ENCODE results near the gene SCUBE1.
A peak's percentile ranks its signal among the peaks of the same experiment; 100 is the strongest.

SCUBE1 gene

GRCh38 chr22:43310798-43311197, 32.4 kb downstream of the SCUBE1 start:
- no peak overlapping the region for H4K12ac ChIP-seq (ENCODE audit: low read depth, low read length)
- no peak overlapping the region for H3K23ac ChIP-seq (ENCODE audit: low read length)
- H3K9ac ChIP-seq (ENCODE audit: low read length): no peak overlapping the region
- no peak overlapping the region for H2BK12ac ChIP-seq (ENCODE audit: low read length)
- H2AK5ac ChIP-seq (ENCODE audit: low read length): no peak overlapping the region
- H4K91ac ChIP-seq (ENCODE audit: low read depth, low read length): no peak overlapping the region
- no peak overlapping the region for H3K4ac ChIP-seq (ENCODE audit: low read depth, low read length)
- H3K18ac ChIP-seq (ENCODE audit: low read length): no peak overlapping the region
- no peaks in the 10 kb centered on the region for H3K79me1 ChIP-seq (ENCODE audit: low read length)
- H3K27me3 ChIP-seq (ENCODE audit: insufficient read depth, low read length): no peaks in the 10 kb centered on the region
- peaks cover 3% of the 10 kb centered on the region for H3K9me3 ChIP-seq (ENCODE audit: insufficient read depth, low read depth, low read length)
- H3K14ac ChIP-seq (ENCODE audit: low read length): no peak overlapping the region
- H3K27ac ChIP-seq (ENCODE audit: low read depth, low read length): no peak overlapping the region
- H3K79me2 ChIP-seq (ENCODE audit: control insufficient read depth, insufficient read depth, low read length, poor library complexity): no peaks in the 10 kb centered on the region
- H3K36me3 ChIP-seq (ENCODE audit: control insufficient read depth in 1 of 2, insufficient read depth in 2 of 2, low read length in 2 of 2): no peaks in the 10 kb centered on the region
- H3K4me2 ChIP-seq (ENCODE audit: low read length): no peak overlapping the region
- no peak overlapping the region for H2AFZ ChIP-seq (ENCODE audit: insufficient read depth, low read length, poor library complexity)
- H2BK120ac ChIP-seq (ENCODE audit: insufficient read depth, low read length, poor library complexity): no peak overlapping the region
- no peak overlapping the region for H2BK5ac ChIP-seq (ENCODE audit: low read depth, low read length, poor library complexity)
- DNase-seq: no peak
- H3K4me1 ChIP-seq (ENCODE audit: control insufficient read depth in 1 of 2, insufficient read depth in 2 of 2, low read length in 2 of 2): peaks cover 0 to 8% of the 10 kb centered on the region in 2 experiments
- WGBS (ENCODE audit: extremely low coverage, insufficient coverage, insufficient read length): no CpG with 5 or more reads among the region's 1 CpG
- no peak overlapping the region for H3K4me3 ChIP-seq (ENCODE audit: low read depth, low read length)
- no peak overlapping the region for H4K8ac ChIP-seq (ENCODE audit: low read depth, low read length)

- peak in 1 of 2 donors; percentile 30 for DNase-seq
- Histone ChIP-seq H4K12ac (ENCODE audit: low read depth, low read length) (no peak overlapping the region), H3K4me3 (ENCODE audit: low read depth, low read length) (no peak overlapping the region), H3K4ac (ENCODE audit: low read depth, low read length) (no peak overlapping the region), H3K9ac (ENCODE audit: low read length) (no peak overlapping the region), H3K9me3 (ENCODE audit: insufficient read depth, low read depth, low read length) (peaks cover 3% of the 10 kb centered on the region), H2AK5ac (ENCODE audit: low read length) (no peak overlapping the region), H4K8ac (ENCODE audit: low read depth, low read length) (no peak overlapping the region), H2BK5ac (ENCODE audit: low read depth, low read length, poor library complexity) (no peak overlapping the region), H3K4me2 (ENCODE audit: low read length) (no peak overlapping the region), H3K27me3 (ENCODE audit: insufficient read depth, low read length) (no peaks in the 10 kb centered on the region), H3K79me1 (ENCODE audit: low read length) (no peaks in the 10 kb centered on the region), H3K36me3 (ENCODE audit: control insufficient read depth in 1 of 2, insufficient read depth in 2 of 2, low read length in 2 of 2) (no peaks in the 10 kb centered on the region), H3K79me2 (ENCODE audit: control insufficient read depth, insufficient read depth, low read length, poor library complexity) (no peaks in the 10 kb centered on the region), H3K27ac (ENCODE audit: low read depth, low read length) (no peak overlapping the region), H2BK12ac (ENCODE audit: low read length) (no peak overlapping the region), H2AFZ (ENCODE audit: insufficient read depth, low read length, poor library complexity) (no peak overlapping the region), H4K91ac (ENCODE audit: low read depth, low read length) (no peak overlapping the region), H3K4me1 (ENCODE audit: control insufficient read depth in 1 of 2, insufficient read depth in 2 of 2, low read length in 2 of 2) (peaks cover 0 to 8% of the 10 kb centered on the region in 2 experiments), H3K23ac (ENCODE audit: low read length) (no peak overlapping the region), H3K18ac (ENCODE audit: low read length) (no peak overlapping the region), H2BK120ac (ENCODE audit: insufficient read depth, low read length, poor library complexity) (no peak overlapping the region), H3K14ac (ENCODE audit: low read length) (no peak overlapping the region)
- WGBS (ENCODE audit: extremely low coverage, insufficient coverage, insufficient read length): no CpG with 5 or more reads among the region's 5 CpGs
These were observed 32.9 kb downstream of the SCUBE1 start for GRCh38 chr22:43310311-43310710.

- Histone ChIP-seq H3K27ac (ENCODE audit: low read depth, low read length) (no peak overlapping the region), H3K27me3 (ENCODE audit: insufficient read depth, low read length) (no peaks in the 10 kb centered on the region), H3K23ac (ENCODE audit: low read length) (no peak overlapping the region), H3K14ac (ENCODE audit: low read length) (no peak overlapping the region), H3K36me3 (ENCODE audit: control insufficient read depth in 1 of 2, insufficient read depth in 2 of 2, low read length in 2 of 2) (no peaks in the 10 kb centered on the region), H3K79me1 (ENCODE audit: low read length) (no peaks in the 10 kb centered on the region), H3K18ac (ENCODE audit: low read length) (no peak overlapping the region), H4K91ac (ENCODE audit: low read depth, low read length) (no peak overlapping the region), H2BK12ac (ENCODE audit: low read length) (no peak overlapping the region), H2AFZ (ENCODE audit: insufficient read depth, low read length, poor library complexity) (no peak overlapping the region), H3K9me3 (ENCODE audit: insufficient read depth, low read depth, low read length) (no peaks in the 10 kb centered on the region), H3K4me1 (ENCODE audit: control insufficient read depth in 1 of 2, insufficient read depth in 2 of 2, low read length in 2 of 2) (peaks cover 0 to under 1% of the 10 kb centered on the region in 2 experiments), H2AK5ac (ENCODE audit: low read length) (no peak overlapping the region), H3K4me3 (ENCODE audit: low read depth, low read length) (no peak overlapping the region), H3K4ac (ENCODE audit: low read depth, low read length) (no peak overlapping the region), H2BK5ac (ENCODE audit: low read depth, low read length, poor library complexity) (no peak overlapping the region), H3K9ac (ENCODE audit: low read length) (no peak overlapping the region), H4K12ac (ENCODE audit: low read depth, low read length) (no peak overlapping the region), H2BK120ac (ENCODE audit: insufficient read depth, low read length, poor library complexity) (no peak overlapping the region), H3K4me2 (ENCODE audit: low read length) (no peak overlapping the region), H3K79me2 (ENCODE audit: control insufficient read depth, insufficient read depth, low read length, poor library complexity) (no peaks in the 10 kb centered on the region), H4K8ac (ENCODE audit: low read depth, low read length) (no peak overlapping the region)
- DNase-seq: no peak
- WGBS (ENCODE audit: extremely low coverage, insufficient coverage, insufficient read length): no CpG with 5 or more reads among the region's 10 CpGs
These were observed 34.3 kb downstream of the SCUBE1 start for GRCh38 chr22:43308836-43309235.

- no peak overlapping the region for H2BK5ac ChIP-seq (ENCODE audit: low read depth, low read length, poor library complexity)
- no peak overlapping the region for H3K9ac ChIP-seq (ENCODE audit: low read length)
- H3K79me2 ChIP-seq (ENCODE audit: control insufficient read depth, insufficient read depth, low read length, poor library complexity): no peaks in the 10 kb centered on the region
- no peak overlapping the region for H2AK5ac ChIP-seq (ENCODE audit: low read length)
- no peak overlapping the region for H2AFZ ChIP-seq (ENCODE audit: insufficient read depth, low read length, poor library complexity)
- no peak overlapping the region for H4K8ac ChIP-seq (ENCODE audit: low read depth, low read length)
- no peak overlapping the region for H3K18ac ChIP-seq (ENCODE audit: low read length)
- no peak overlapping the region for H3K23ac ChIP-seq (ENCODE audit: low read length)
- H4K91ac ChIP-seq (ENCODE audit: low read depth, low read length): no peak overlapping the region
- H3K9me3 ChIP-seq (ENCODE audit: insufficient read depth, low read depth, low read length): no peaks in the 10 kb centered on the region
- H3K27ac ChIP-seq (ENCODE audit: low read depth, low read length): no peak overlapping the region
- no peaks in the 10 kb centered on the region for H3K4me1 ChIP-seq (ENCODE audit: control insufficient read depth in 1 of 2, insufficient read depth in 2 of 2, low read length in 2 of 2)
- WGBS (ENCODE audit: extremely low coverage, insufficient coverage, insufficient read length): no CpG with 5 or more reads among the region's 21 CpGs
- H3K36me3 ChIP-seq (ENCODE audit: control insufficient read depth in 1 of 2, insufficient read depth in 2 of 2, low read length in 2 of 2): no peaks in the 10 kb centered on the region
- H2BK12ac ChIP-seq (ENCODE audit: low read length): no peak overlapping the region
- H4K12ac ChIP-seq (ENCODE audit: low read depth, low read length): no peak overlapping the region
- no peaks in the 10 kb centered on the region for H3K27me3 ChIP-seq (ENCODE audit: insufficient read depth, low read length)
- H3K79me1 ChIP-seq (ENCODE audit: low read length): no peaks in the 10 kb centered on the region
- H3K4ac ChIP-seq (ENCODE audit: low read depth, low read length): no peak overlapping the region
- DNase-seq: no peak
- H2BK120ac ChIP-seq (ENCODE audit: insufficient read depth, low read length, poor library complexity): no peak overlapping the region
- no peak overlapping the region for H3K4me3 ChIP-seq (ENCODE audit: low read depth, low read length)
- no peak overlapping the region for H3K4me2 ChIP-seq (ENCODE audit: low read length)
- H3K14ac ChIP-seq (ENCODE audit: low read length): no peak overlapping the region
These were observed 34.9 kb downstream of the SCUBE1 start for GRCh38 chr22:43308060-43308830.
